GM12878 (cell line): ENCODE measurements around the gene GPC5. TPM values are rescaled to one million over a fixed set of nuclear protein-coding genes. Genes with fewer than 3 reads are reported as not detected.

Source experiments
- ATAC-seq: fragments of 200-7000 bp; cut with Tn5 transposase; 3 replicates; pipeline ENCODE4 v1.9.1; 2020; ENCODE audit warnings: mild to moderate bottlenecking, moderate library complexity
- BruUV-seq: library from RNA; stranded (reverse); fragments of 400-500 nt; replicated peaks from 2 replicates; lab custom pipeline; 2021; lab: Mats Ljungman, UMichigan
- CTCF ChIA-PET: fragments of 300-600 bp; sonication (Branson Sonifier 250); formaldehyde crosslinking; extraction: SDS; loops from one replicate; lab custom pipeline; 2021; ENCODE audit warnings: inconsistent platforms; lab: Yijun Ruan, JAX
- POLR2A ChIA-PET: fragments of 350-600 bp; formaldehyde crosslinking; extraction: SDS; loops from one replicate; lab custom pipeline; 2021; ENCODE audit warnings: inconsistent platforms; lab: Charles Lee
- RAD21 ChIA-PET: fragments of 300-600 bp; sonication (Branson Sonifier 250); formaldehyde crosslinking; loops from one replicate; lab custom pipeline; 2023; ENCODE audit warnings: antibody characterized with exemption; ENCODE audit not compliant: unreplicated experiment; lab: Charles Lee
- SMC1A ChIA-PET: fragments of 300-600 bp; sonication (Branson Sonifier 250); formaldehyde crosslinking; loops from one replicate; lab custom pipeline; 2023; ENCODE audit not compliant: unreplicated experiment, uncharacterized antibody; lab: Charles Lee
- DNase-seq: peaks from one replicate; pipeline ENCODE4 v3.0.0-alpha.2; 2011; ENCODE audit warnings: low read depth, low spot score
- FAIRE-seq: peaks from 3 replicates; lab custom pipeline; 2011; peaks lifted over from hg19 to GRCh38; lab: Jason Lieb, UNC
- H2AFZ ChIP-seq: 2 replicates; pipeline ENCODE4 v1.6.0; 2011; ENCODE audit warnings: low read depth, low read length, control low read depth; ENCODE audit not compliant: control insufficient read depth
- H3K27ac ChIP-seq: 2 replicates; pipeline ENCODE4 v1.5.1; 2011; ENCODE audit warnings: control low read depth; ENCODE audit not compliant: control insufficient read depth, insufficient read depth
- H3K27me3 ChIP-seq, 2 experiments: replicated peaks in 1 of 2; 2 replicates each; pipeline versions ENCODE4 v1.6.0 to v1.6.1; 2011; ENCODE audit warnings: low read length in 1 of 2; ENCODE audit not compliant: control insufficient read depth in 2 of 2, insufficient read depth in 2 of 2
- H3K36me3 ChIP-seq, 2 experiments: 2 replicates each; pipeline ENCODE4 v1.5.1; 2011; ENCODE audit warnings: low read length in 1 of 2; ENCODE audit not compliant: control insufficient read depth in 2 of 2, insufficient read depth in 2 of 2
- H3K4me1 ChIP-seq: 2 replicates; pipeline ENCODE4 v1.6.1; 2011; ENCODE audit warnings: mild to moderate bottlenecking, low read length, moderate library complexity, mixed read lengths; ENCODE audit not compliant: control insufficient read depth, insufficient read depth
- H3K4me2 ChIP-seq: 2 replicates; pipeline ENCODE4 v1.6.0; 2011; ENCODE audit warnings: control low read depth; ENCODE audit not compliant: control insufficient read depth, insufficient read depth
- H3K4me3 ChIP-seq: fragments of 200-600 bp; sonication (generic); 2 replicates; pipeline ENCODE4 v1.5.1; 2016
- H3K79me2 ChIP-seq: 2 replicates; pipeline ENCODE4 v1.6.0; 2011; ENCODE audit warnings: low read length; ENCODE audit not compliant: control insufficient read depth, insufficient read depth
- H3K9ac ChIP-seq: 2 replicates; pipeline ENCODE4 v1.8.0; 2011; ENCODE audit warnings: low read length, control low read depth, mixed read lengths; ENCODE audit not compliant: control insufficient read depth, insufficient read depth
- H3K9me3 ChIP-seq: replicated peaks from 3 replicates; pipeline ENCODE4 v1.5.1; 2011; ENCODE audit warnings: mild to moderate bottlenecking, low read length; ENCODE audit not compliant: control insufficient read depth, insufficient read depth
- H4K20me1 ChIP-seq: 2 replicates; pipeline ENCODE4 v1.6.0; 2011; ENCODE audit not compliant: control insufficient read depth, insufficient read depth
- EED ChIP-seq: sonication (generic); IDR thresholded peaks from 2 replicates; pipeline ENCODE4 v1.6.1; 2016; ENCODE audit warnings: antibody characterized with exemption, low read depth
- FOXK2 ChIP-seq: fragments of 450-650 bp; IDR thresholded peaks from 2 replicates; pipeline ENCODE4 v1.6.1; 2017; ENCODE audit warnings: mild to moderate bottlenecking, moderate library complexity
- HSF1 ChIP-seq: fragments of 150-350 bp; IDR thresholded peaks from 2 replicates; pipeline ENCODE4 v1.6.1; 2014; ENCODE audit warnings: mild to moderate bottlenecking, low read depth, low read length
- MTA2 ChIP-seq: fragments of 450-650 bp; IDR thresholded peaks from 2 replicates; pipeline ENCODE4 v1.6.1; 2016; ENCODE audit warnings: low read depth, mild to moderate bottlenecking, moderate library complexity
- NRF1 ChIP-seq: conservative IDR thresholded peaks from 2 replicates; pipeline ENCODE4 v1.6.1; 2011; ENCODE audit warnings: mild to moderate bottlenecking, low read depth, low read length, improper control_type of control experiment
- POLR2A ChIP-seq: IDR thresholded peaks from 2 replicates; pipeline ENCODE4 v1.6.1; 2011; ENCODE audit warnings: low read depth, mild to moderate bottlenecking, low read length
- PRDM15 ChIP-seq: fragments of 450-650 bp; formaldehyde crosslinking; IDR thresholded peaks from 2 replicates; pipeline ENCODE4 v1.4.0; 2020; ENCODE audit warnings: mild to moderate bottlenecking, moderate library complexity
- WGBS: methylation state at CpG from one replicate; pipeline ENCODE4 v1.1.6; 2016; ENCODE audit warnings: low lambda C conversion rate; ENCODE audit not compliant: insufficient replicate concordance, insufficient coverage; ENCODE audit errors: missing lambda C conversion rate; 5-methylcytosine and 5-hydroxymethylcytosine counted together
- in situ Hi-C: fragments of 300-500 bp; cut with MboI; formaldehyde crosslinking; loops from 9 replicates; pipeline ENCODE4 v1.14.3; 2018; ENCODE audit warnings: mixed read lengths
- intact Hi-C: fragments of 100-400 bp; cut with micrococcal nuclease; formaldehyde crosslinking; loops from one replicate; pipeline ENCODE4 v1.14.2; 2022; ENCODE audit not compliant: unreplicated experiment
- polyA plus RNA-seq, 11 experiments: library from polyadenylated mRNA; depleted of rRNA in 4 of 11; unstranded in 6 of 11; stranded (reverse) in 5 of 11; fragments of >200 nt; fragmentation: Nextera tagmentation in 4 of 11; fragmentation: Illumina TruSeq in 1 of 11; extraction: Ambion mirVana in 4 of 11; extraction: Trizol in 1 of 11; gene quantifications; 1 replicate in 1 of 11; 2 replicates in 10 of 11; pipeline versions ENCODE4 v1.2.1 to v1.2.3, GENCODE V29; 2011 to 2016; ENCODE audit warnings: inconsistent platforms in 2 of 11, missing spikeins in 2 of 11, low read depth in 1 of 11
- total RNA-seq, 4 experiments: library from RNA; depleted of rRNA in 3 of 4; stranded (reverse); fragments of >200 nt in 3 of 4; fragmentation: Illumina TruSeq in 1 of 4; extraction: Trizol in 1 of 4; gene quantifications; 2 replicates each; pipeline versions ENCODE4 v1.2.1 to v1.2.3, GENCODE V29; 2013 to 2021

The GPC5 gene
- total and polyA plus RNA-seq, 10 of the 15 experiments (the other 5 are each of a cell fraction or from before 2014, with no cell fraction given): 0.05 to 0.87 (median 0.44) TPM; not detected in 1

- no peak for TF ChIP-seq HSF1
- TF ChIP-seq EED: no peak
These were observed 1369.0 kb downstream of the GPC5 start (continued) for GRCh38 chr13:92767468-92767867.

GRCh38 chr13:92768602-92769001 is 1370.2 kb downstream of the GPC5 start:
- RAD21 ChIA-PET: no interaction called here
- no peaks in the 10 kb centered on the region for H3K27me3 ChIP-seq
- WGBS: 35% methylated on average over 4 of the region's 4 CpGs
- intact Hi-C loops: no loop called here
- CTCF ChIA-PET: no interaction called here
- FAIRE-seq (no peak), DNase-seq (no peak), ATAC-seq (no peak)
- SMC1A ChIA-PET: no interaction called here
- no TSS peak for BruUV-seq
- in situ Hi-C loops: no loop called here
- H3K36me3 ChIP-seq: no peaks in the 10 kb centered on the region
- no peak overlapping the region for H3K27ac ChIP-seq
- no peaks in the 10 kb centered on the region for H3K4me1 ChIP-seq
- POLR2A ChIA-PET: no interaction called here
- no peak overlapping the region for H3K4me2 ChIP-seq
- no peak overlapping the region for H2AFZ ChIP-seq
- H3K9ac ChIP-seq: no peak overlapping the region
- no peaks in the 10 kb centered on the region for H4K20me1 ChIP-seq
- no peak overlapping the region for H3K4me3 ChIP-seq
- no peaks in the 10 kb centered on the region for H3K79me2 ChIP-seq
- no peak for TF ChIP-seq MTA2
- no peak for TF ChIP-seq PRDM15 (CRISPR knock-in tag)
- no peak for TF ChIP-seq POLR2A
- TF ChIP-seq NRF1: no peak
- no peak for TF ChIP-seq FOXK2
- no peaks in the 10 kb centered on the region for H3K9me3 ChIP-seq
